HepG2 (cell line): ENCODE data around the gene NRG4. TPM values are rescaled to one million over a fixed set of nuclear protein-coding genes. Genes with fewer than 3 reads are reported as not detected.
A peak's percentile ranks its signal among the peaks of the same experiment; 100 is the strongest.

Experiments
- AHDC1 ChIP-seq: sonication (generic); formaldehyde crosslinking; IDR thresholded peaks from 2 replicates; pipeline ENCODE4 v1.5.1; 2020; ENCODE audit warnings: mild to moderate bottlenecking, missing genetic modification reagents, borderline replicate concordance
- ATAD3A ChIP-seq: sonication (generic); formaldehyde crosslinking; IDR thresholded peaks from 2 replicates; pipeline ENCODE4 v1.4.0; 2020; ENCODE audit warnings: missing genetic modification reagents
- ATF5 ChIP-seq: sonication (generic); formaldehyde crosslinking; IDR thresholded peaks from 2 replicates; pipeline ENCODE4 v1.4.0; 2020; ENCODE audit warnings: mild to moderate bottlenecking, low read depth, missing genetic modification reagents
- FIP1L1 ChIP-seq: fragments of 200-400 bp; formaldehyde crosslinking; IDR thresholded peaks from 2 replicates; pipeline ENCODE4 v1.6.1; 2018; ENCODE audit warnings: low read depth, mild to moderate bottlenecking, low read length, moderate library complexity, borderline replicate concordance; ENCODE audit not compliant: insufficient read depth
- HES4 ChIP-seq: sonication (generic); formaldehyde crosslinking; IDR thresholded peaks from 2 replicates; pipeline ENCODE4 v1.9.0; 2021; ENCODE audit warnings: mild to moderate bottlenecking, missing genetic modification reagents, borderline replicate concordance
- HOXA3 ChIP-seq: sonication (generic); formaldehyde crosslinking; IDR thresholded peaks from 2 replicates; pipeline ENCODE4 v1.5.0; 2020; ENCODE audit warnings: missing genetic modification reagents
- KDM5A ChIP-seq: fragments of 200-600 bp; sonication (generic); IDR thresholded peaks from 2 replicates; pipeline ENCODE4 v1.7.0; 2018; ENCODE audit warnings: antibody characterized with exemption, mild to moderate bottlenecking, low read length, borderline replicate concordance
- KLF6 ChIP-seq: IDR thresholded peaks from 2 replicates; pipeline ENCODE4 v1.8.0; 2016; ENCODE audit warnings: missing biosample characterization, missing genetic modification reagents
- LCORL ChIP-seq, 2 experiments: fragments of 450-650 bp in 1 of 2; sonication (generic) in 1 of 2; formaldehyde crosslinking in 1 of 2; IDR thresholded peaks; 2 replicates each; pipeline versions ENCODE4 v1.5.0 to v1.6.1; 2017 to 2020; ENCODE audit warnings: antibody characterized with exemption in 1 of 2, missing genetic modification reagents in 1 of 2
- MLLT10 ChIP-seq: sonication (generic); formaldehyde crosslinking; IDR thresholded peaks from 2 replicates; pipeline ENCODE4 v1.4.0; 2020; ENCODE audit warnings: missing genetic modification reagents
- RFX1 ChIP-seq: fragments of 450-650 bp; IDR thresholded peaks from 2 replicates; pipeline ENCODE4 v1.6.1; 2017
- SIN3B ChIP-seq: fragments of 150-350 bp; IDR thresholded peaks from 2 replicates; pipeline ENCODE4 v1.6.1; 2014; ENCODE audit warnings: low read length
- SMAD1 ChIP-seq: sonication (generic); formaldehyde crosslinking; IDR thresholded peaks from 2 replicates; pipeline ENCODE4 v1.4.0; 2020; ENCODE audit warnings: missing genetic modification reagents, low read depth, mild to moderate bottlenecking, borderline replicate concordance
- SRY ChIP-seq: sonication (generic); formaldehyde crosslinking; IDR thresholded peaks from 2 replicates; pipeline ENCODE4 v1.8.0; 2022; ENCODE audit warnings: mild to moderate bottlenecking, missing genetic modification reagents
- TFE3 ChIP-seq: IDR thresholded peaks from 2 replicates; pipeline ENCODE4 v1.6.1; 2016
- ZMAT3 ChIP-seq: sonication (generic); formaldehyde crosslinking; conservative IDR thresholded peaks from 2 replicates; pipeline ENCODE4 v1.7.0; 2021; ENCODE audit warnings: missing genetic modification reagents
- ZNF563 ChIP-seq: sonication (generic); formaldehyde crosslinking; IDR thresholded peaks from 2 replicates; pipeline ENCODE4 v1.8.0; 2022; ENCODE audit warnings: mild to moderate bottlenecking, moderate library complexity, missing genetic modification reagents
- ZNF766 ChIP-seq: sonication (generic); formaldehyde crosslinking; IDR thresholded peaks from 2 replicates; pipeline ENCODE4 v1.5.0; 2020; ENCODE audit warnings: missing genetic modification reagents, borderline replicate concordance
- ZSCAN21 ChIP-seq: sonication (generic); formaldehyde crosslinking; IDR thresholded peaks from 2 replicates; pipeline ENCODE4 v1.8.0; 2022; ENCODE audit warnings: mild to moderate bottlenecking, missing genetic modification reagents, moderate library complexity, borderline replicate concordance
- polyA plus RNA-seq, 8 experiments: library from polyadenylated mRNA; depleted of rRNA in 3 of 8; stranded (reverse) in 7 of 8; unstranded in 1 of 8; fragments of >200 nt; fragmentation: Illumina TruSeq in 4 of 8; extraction: Trizol in 4 of 8; gene quantifications; 2 replicates each; pipeline versions ENCODE4 v1.2.1 to v1.2.3, GENCODE V29; 2011 to 2016; ENCODE audit warnings: low read depth in 4 of 8, missing spikeins in 1 of 8, mixed read lengths in 1 of 8; ENCODE audit not compliant: insufficient read depth in 1 of 8
- total RNA-seq, 5 experiments: library from RNA; depleted of rRNA; stranded (reverse); fragments of >200 nt; fragmentation: Illumina TruSeq; extraction: Trizol; gene quantifications; 2 replicates each; pipeline ENCODE4 v1.2.3, GENCODE V29; 2016; ENCODE audit warnings: low read depth in 1 of 5

The NRG4 gene
- total and polyA plus RNA-seq, 2 of the 13 experiments (the other 11 are each of a cell fraction or from before 2014, with no cell fraction given), result 0.01 TPM; not detected in 1

- TF ChIP-seq ATF5 (CRISPR knock-in tag) (no peak), KDM5A (peak; percentile 81), MLLT10 (CRISPR knock-in tag) (no peak), KLF6 (CRISPR knock-in tag) (peak; percentile 67; the same call in 1 of the 2 replicates), RFX1 (peak; percentile 10; the same call in 1 of the 2 replicates), ATAD3A (CRISPR knock-in tag) (no peak), SMAD1 (CRISPR knock-in tag) (no peak; the same call in 1 of the 2 replicates), HES4 (CRISPR knock-in tag) (no peak), ZSCAN21 (CRISPR knock-in tag) (peak; percentile 76), ZNF766 (CRISPR knock-in tag) (peak; percentile 89), ZNF563 (CRISPR knock-in tag) (peak; percentile 38; the same call in 1 of the 2 replicates), AHDC1 (no peak), TFE3 (CRISPR knock-in tag) (peak; percentile 55), ZMAT3 (CRISPR knock-in tag) (no peak; the same call in 1 of the 2 replicates), FIP1L1 (no peak), SIN3B (peak; percentile 74), HOXA3 (peak; percentile 93), SRY (CRISPR knock-in tag) (peak; percentile 94), LCORL (IDR thresholded peaks at IDR 0.05) (0 out of 2 replicates have a peak, but pooled peaks have one; percentile 31), LCORL (CRISPR knock-in tag; IDR thresholded peaks at IDR 0.05) (no peak; the same call in 1 of the 2 replicates)
Measured at GRCh38 chr15:75903331-75904239, 108.6 kb downstream of the NRG4 start, which contains the start of gene FBXO22 (continued).
